ENCODE measurements around the gene UPK2.
A peak's percentile ranks its signal among the peaks of the same experiment; 100 is the strongest.

UPK2 gene

DNA sequence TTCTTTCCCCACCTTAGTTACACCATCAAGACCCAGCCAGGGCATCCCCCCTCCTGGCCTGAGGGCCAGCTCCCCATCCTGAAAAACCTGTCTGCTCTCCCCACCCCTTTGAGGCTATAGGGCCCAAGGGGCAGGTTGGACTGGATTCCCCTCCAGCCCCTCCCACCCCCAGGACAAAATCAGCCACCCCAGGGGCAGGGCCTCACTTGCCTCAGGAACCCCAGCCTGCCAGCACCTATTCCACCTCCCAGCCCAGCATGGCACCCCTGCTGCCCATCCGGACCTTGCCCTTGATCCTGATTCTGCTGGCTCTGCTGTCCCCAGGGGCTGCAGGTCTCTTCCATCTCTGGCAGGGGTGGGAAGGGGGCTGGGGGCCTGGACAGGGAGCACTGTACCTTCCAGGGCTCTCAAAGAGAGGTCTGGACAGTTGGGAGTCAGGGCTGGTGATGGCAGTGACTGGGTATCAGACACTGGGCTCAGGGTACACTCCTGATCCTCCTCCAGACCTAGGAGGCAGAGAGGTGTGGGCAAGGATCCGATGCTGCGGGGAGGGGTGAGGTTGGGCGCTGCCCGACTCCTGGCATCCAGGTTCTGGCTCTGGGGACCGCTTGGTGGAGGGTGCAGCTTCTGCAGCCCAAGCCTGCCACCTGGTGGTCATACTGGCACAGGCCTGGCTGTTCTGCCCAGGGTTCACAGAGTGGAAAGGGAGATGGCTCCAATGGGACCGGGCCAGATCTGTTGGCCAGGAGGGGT, at the start of gene UPK2:
Gene UPK2, plus strand, starts transcription at position 205 of the 753 bp plus-strand sequence. Its CDS starts 53 bp downstream, at position 258.
- DNase-seq: peak; percentile 87 to 91

DNA sequence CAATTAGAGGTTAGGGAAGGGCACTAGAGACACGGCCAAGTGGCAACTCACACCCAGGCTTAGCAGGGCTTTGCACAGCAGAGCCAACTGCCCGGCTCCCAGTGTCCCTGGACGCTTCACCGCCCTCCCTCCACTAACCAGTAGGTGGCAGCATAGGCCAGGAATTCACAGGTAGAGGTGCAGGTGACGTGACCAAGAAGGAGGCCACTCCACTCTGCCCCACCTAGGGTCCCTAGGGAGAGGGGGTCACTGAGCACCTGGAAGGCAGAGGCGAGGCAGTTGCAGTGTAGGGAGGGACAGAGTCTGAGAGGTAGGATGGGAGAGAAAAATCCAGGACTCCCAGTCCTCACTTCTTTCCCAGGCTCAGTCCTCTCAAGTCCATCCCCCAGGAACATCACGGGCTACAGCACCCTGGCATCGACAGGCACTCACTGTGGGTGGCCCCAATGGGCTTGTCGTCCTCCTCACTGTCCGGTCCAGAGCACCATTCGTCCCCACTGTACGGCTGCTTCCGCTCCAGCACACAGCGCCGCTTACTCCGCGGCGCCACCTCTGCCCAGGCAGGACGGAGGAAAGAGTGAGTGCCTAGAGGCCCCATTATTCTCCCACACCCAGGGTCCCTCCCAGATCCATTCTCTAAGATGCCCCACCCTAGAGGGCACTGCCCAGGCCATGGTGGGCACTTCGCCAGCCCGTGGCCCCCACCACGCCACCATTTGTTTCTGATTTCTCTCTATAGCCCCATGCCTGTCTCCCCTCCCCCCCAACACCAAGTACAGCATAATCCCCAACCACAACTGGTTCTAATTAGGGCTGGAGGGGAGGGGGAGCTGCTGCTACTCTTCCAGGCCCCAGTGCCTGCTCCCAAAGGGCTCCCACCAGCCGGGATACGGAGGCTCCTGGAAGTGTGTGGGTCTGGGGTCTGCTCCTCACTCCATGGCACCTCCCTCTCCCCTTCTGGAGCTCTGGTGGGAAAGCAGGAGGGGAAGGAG, 48.8 kb upstream of the UPK2 start:
- DNase-seq: peak; percentile 83 to 86

DNA sequence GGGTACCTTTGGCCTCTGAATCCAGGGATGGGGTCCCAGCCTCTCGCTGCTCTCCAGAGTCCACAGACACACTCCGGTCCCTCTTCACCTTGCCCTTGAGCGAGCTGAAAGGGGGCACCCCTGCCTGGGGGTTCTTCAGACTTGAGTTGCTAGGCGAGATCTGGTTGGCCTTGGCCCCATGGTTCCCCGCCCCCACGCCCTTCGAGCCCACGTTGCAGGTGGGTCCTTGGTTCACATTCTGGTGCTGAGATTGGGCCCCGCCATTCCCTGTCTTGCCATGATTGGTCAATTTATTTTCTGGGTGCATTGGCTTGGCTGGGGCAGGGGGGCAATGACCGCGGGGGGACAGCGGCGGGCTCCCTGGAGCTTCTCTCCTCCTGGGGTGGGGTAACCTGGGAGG, 47.8 kb upstream of the UPK2 start:
- DNase-seq: no peak

DNA sequence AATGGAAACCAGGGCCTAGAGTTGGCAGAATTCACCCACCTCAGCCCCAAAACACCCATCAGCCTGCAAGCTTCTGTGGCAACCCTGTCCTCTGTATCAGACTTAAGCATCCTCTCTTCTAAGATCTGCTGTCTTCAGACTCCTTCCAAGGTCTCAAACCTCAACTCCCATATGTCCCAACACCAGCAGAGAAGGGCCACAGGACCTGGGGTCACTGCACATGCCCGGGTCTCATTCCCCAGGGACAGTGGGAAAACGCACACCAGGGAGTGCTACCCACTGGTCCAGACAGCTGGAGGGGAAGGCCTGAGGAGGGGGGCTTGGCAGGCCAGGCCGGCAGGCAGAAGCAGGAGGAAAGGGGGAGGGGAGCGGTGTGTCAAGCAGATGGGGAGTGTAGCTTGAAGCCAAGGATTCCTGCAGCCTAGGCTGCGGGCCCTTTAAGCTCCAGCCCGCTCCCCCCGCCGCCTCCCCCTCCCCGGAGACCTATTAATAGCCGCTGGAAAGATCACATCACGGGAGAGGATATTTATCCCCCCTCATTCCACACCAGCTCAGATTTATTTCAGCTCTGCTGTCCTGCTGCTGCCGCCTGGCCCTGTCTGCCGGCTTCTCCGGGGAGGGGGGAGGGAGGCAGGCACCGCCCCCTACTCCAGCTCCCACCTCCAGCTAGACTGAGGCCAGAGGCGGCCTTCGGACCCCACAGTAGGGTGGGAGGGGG, 47.0 kb upstream of the UPK2 start:
- no peak for DNase-seq

DNA sequence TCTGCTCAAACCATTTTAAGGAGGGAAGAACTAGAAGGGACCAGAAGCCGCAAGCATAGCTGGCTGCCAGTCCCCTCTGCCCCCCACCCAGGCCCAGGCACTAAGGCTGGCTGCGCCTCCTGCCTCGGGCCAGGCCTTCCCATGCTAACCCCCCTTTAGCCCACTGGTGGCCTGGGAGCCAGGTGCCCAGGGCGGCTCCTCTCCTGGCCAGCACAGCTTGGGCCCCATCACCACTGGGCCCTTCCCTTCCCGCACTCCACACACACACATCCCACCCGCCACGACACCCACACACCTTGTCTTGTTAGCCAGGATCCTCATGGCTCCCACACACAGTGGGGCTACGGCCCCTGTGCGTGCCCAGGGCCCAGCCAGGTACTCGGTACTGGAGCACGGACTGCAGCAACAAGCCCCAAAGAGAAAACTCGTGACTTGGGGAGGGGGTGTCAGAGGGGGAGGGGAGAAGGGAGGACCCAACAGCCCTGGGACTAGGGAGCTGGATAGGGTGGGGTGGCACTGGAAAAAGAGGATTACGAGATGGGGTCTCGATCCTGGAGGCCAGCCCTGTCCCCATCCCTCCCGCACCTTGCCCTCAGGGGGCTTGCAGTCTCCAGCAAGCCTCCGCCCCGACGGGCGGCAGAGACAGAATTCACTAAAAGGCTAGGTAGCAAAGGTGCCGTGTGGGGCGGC, 46.3 kb upstream of the UPK2 start:
- DNase-seq: no peak

DNA sequence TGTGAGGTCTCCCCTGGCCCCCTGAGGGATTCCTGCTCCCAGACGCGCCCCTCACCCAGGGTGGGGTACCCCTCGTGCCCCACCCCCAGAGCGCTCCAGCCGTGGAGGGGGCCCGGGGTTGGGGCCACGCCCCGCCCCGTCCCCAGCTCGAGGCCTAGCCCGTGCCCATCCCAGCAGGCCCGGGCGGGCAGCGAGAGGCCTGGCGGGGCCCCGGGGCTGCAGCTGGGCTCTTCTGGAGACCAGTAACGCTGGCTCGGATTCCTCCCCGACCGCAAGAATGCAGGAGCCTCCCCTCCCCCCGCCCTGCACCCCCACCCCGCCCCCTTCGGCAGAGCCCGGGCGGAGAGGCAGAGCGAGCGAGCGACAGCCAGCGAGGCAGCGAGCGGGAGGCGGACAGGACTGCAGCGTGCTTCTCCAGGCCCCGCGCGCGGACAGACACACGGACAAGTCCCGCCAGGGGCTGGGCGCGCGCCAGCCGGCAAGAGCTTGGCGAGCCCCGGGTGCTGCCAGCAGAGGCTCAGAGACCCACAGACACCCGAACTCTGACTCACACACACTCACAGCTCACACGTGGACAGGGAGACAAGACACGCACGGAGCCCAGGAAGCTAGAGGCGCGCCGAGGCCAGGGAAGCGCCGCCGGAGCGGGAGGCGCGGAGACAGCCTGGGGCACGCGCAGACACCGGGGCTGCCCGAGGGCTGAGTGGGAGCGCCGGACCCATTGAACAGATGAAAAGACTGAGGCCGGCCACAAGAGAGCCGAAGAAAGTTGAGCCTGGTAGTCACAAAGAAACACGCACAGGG, 45.6 kb upstream of the UPK2 start:
- peak; percentile 56 to 59 for DNase-seq

DNA sequence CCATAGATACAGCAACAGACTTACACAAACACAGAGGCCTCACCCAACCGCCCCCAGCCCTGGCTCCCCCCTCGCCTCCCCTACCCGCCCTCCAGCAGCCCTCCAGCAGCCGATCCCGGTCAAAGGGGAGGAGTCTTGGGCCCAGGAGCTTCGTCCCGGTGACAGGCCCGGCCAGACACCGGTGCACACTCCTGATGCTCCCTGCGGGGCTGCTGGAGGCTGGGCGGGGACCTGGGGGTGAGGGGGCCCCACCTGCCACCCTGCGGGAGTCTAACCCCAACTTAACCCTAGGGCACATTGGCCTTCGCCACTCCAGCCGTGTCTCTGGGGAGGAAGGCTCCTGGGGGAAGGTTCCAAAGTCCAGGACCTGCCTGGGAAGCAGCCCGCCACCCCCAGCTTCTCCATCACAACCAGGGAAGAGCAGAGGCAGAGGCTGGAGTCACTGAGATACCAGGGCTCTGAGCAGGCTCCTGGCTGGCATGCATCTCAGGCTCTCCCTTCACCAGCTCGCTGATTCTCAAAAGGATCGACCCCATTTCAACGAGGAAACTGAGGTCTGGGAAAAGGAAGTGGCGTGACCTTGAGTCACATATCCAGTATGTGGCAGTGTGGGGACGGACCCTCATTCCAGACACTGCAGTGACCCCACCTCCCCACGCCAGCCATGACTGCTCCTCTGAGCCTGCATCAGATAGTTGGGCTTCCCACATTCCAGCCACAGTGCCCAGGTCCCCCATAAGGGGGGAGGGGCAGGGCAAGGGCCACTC, 44.8 kb upstream of the UPK2 start:
- DNase-seq: no peak

DNA sequence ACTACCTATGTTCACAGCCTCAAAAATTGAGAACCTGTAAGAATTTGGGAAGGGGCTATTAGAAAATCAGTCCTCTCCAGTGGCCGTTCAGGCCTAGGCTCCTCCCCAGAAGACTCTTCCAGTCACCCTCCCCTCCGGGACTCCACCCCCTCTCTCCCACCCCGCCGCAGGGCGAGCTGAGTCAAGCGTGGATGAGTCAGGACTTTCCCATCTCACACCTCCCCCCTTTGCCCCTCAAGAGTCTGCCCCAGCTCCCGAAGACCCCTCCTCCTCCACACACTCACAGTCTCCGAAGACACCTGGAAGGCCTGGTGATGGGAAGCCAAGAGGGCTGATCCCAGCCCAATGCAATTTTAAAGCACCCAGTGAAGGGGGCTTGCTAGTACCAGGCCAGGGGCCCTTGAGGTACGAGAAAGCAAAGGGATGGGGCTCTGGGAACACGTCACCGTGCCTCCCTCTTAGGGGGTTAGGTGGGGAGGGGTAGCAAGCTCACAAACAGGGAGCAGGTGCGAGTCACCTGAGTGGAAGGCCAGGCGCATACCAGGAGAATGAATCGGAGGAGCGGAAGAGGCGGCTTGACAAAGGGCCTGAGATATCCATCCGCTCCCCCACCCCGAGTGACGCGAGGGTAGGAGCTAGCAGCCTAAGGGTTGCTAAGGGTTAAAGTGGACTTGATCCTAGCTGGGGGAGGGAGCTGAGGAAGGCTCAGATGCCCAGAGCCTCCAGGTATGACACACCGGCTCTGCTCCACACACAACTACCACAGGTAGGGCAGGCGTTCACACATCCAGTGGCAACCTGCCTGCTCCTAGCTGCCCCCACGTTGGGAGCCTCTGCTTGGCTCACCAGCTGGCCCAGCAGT, 44.0 kb upstream of the UPK2 start:
- peak; percentile 82 to 83 for DNase-seq

DNA sequence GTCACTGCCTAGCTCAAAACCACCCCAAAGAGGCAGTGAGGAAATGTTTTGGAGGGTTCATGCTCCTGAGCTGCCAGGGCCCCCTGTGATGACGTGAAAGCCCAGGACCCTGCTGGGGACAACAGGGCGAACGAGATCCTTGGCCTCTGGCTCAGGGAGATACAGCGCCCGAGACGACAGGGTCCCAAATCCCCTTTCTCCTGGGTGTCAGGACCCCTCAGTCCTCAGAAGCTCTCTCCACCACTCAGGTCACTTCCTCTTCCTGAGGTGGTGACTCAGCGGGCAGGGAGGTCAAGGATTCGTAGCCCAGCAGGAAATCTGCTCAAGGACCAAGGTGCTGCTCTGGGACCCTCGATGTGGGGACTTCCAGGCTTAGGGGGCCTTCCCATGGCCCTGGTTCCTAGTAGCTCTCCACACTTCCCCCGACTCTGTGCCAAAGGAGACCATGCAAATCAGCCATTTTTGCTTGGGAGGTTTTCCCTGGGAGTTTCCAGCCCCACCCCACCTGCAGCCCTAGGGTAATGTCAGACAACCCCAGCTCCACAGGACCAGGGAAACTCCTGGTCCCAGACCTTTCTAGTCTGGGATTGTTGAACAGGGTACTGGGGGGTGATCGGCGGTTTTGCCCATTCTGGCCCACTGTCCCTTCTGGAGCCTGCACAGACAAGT, 43.2 kb upstream of the UPK2 start:
- no peak for DNase-seq

DNA sequence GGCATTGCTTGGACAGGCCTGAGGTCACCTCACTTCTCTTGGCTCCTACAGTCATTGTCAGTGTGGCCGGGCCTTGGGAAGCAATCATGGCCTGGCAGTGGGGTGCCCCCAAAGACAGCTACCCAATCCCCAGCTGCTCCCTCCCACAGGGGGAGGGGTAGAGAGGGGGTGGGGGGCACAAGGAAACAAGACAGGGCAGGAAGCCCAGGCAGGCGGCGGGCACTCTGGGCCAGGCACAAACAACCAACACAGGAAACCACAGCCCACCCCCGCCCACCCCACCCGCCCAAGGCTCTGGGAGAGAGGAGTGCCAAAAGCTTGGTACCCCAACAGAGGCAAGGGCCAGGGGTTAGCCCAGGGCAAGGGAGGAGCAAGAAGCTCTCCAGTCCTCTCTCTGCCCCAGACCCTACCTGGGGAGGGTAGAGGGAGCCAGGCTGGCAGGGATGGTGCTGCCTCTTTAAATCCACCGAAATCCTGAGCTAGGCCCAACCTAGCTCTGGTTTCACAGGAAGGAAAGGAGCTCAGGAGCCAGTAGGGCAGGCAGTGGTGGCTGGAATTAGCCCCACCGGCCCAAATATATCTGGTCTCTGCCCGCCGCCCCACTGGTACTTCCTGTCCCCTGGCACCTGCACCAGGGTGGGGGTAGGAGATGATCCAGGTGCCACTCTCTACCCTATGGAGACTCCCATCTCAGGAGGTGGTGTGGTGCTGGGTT, 42.5 kb upstream of the UPK2 start:
- DNase-seq: no peak

DNA sequence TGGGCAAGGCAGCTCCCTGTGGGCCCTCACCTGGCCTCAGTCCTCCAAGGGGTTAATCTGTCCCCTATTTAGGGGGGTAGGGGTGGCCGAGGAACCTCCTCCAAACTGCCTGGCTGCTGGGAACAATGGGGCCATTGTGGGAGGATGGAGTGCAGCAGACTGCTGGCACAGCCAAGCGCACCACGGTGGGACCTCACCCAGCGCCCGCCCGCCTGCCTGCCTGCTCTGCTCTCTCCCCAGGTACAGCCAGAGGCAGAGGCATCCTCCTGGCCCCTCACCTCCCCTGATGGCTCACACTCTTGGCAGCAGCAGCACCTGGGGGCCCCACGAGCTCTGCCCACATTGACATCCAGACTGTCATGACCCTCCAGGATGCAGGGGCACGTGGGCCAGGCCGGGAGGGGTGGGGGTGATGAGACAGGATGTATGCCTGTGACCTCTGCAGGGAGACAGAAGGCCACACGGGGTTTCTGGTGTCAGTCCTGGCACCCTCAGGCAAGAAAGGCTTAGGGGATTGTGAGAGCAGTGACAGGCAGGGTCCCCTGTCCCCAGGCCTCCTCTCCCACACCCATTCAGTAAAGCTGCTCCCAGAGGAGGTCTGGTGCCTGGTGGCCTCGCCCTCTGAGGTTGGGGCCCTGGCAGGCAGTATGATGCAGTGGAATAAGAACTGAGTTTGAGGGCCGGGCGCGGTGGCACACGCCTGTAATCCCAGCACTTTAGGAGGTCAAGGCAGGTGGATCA, 41.8 kb upstream of the UPK2 start:
- peak in 1 of 2 experiments; percentile 52 for DNase-seq

DNA sequence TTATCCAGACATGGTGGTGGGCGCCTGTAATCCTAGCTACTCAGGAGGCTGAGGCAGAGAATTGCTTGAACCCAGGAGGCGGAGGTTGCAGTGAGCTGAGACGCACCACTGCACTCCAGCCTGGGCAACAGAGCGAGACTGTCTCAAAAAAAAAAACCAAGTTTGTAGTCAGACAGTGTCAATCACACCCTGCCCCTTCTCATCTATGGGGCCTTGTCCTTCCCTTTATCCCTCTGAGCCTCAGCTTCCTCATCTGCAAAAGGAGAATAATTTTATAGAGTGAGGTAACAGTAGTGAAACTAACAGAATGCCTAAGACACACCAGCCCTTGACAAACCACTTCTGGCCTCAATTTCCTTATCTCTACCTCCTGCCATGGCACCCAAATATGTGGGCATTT, 41.1 kb upstream of the UPK2 start:
- DNase-seq: no peak

DNA sequence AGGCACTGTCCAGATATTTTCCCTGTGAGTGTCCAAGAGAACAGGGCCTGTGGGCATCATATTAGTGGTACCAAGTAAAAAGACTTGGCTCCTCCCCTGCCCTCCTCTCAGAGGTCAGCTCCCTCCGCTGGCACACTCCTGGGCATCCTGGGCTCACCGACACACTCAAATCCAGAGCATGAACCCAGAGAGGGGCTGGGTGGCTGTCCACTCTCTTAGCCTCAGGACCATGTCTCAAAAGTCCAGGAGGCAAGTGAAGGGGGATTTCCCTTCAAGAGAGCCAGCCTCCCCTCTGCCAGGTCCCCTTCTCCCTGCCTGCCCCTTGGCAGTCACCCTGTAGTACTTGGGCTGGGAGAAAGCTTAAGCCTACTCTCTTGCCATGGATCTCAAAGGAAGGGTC, 40.7 kb upstream of the UPK2 start:
- DNase-seq: no peak

DNA sequence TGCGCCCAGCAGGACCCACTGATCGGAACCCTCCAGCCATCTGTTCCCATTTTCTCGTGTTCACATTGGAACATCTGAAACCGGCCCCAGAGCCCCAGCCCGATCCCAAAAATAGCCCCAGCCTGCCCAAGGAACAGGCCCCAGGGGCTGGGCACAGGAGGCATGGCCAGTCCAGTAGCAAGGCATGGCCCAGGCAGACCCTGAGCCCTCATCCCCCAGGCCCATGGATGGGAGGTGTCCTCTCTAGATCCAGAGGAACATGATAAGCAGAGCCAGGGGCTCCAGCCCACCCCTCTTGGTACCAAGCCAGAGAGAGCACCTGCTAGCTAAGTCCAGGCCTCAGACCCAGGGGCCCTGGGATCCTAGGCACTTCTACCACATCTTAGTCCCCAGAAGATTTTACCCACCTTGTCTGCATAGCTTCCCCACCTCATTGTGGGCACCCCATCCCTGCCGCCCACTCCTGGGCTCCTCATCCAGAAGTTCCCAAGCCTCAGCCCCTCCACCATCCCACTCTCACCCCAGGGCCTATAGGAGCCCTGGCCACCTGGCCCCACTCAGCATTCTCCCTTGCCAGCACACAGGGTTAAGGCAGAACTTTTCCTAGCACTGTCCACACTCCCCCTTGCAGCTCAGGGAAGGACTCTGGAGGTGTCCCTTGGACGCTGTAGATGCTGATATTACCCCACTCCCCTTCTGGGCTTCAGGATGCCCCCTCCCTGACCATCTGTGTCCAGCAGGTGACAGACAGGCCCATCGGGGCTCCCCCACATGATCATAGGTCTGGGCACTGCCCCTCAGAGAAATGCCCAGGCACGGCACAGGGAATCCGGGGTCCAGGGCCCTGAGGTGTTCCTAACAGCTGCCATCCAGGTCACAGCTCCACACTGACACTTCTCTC, 39.9 kb upstream of the UPK2 start:
- no peak for DNase-seq

DNA sequence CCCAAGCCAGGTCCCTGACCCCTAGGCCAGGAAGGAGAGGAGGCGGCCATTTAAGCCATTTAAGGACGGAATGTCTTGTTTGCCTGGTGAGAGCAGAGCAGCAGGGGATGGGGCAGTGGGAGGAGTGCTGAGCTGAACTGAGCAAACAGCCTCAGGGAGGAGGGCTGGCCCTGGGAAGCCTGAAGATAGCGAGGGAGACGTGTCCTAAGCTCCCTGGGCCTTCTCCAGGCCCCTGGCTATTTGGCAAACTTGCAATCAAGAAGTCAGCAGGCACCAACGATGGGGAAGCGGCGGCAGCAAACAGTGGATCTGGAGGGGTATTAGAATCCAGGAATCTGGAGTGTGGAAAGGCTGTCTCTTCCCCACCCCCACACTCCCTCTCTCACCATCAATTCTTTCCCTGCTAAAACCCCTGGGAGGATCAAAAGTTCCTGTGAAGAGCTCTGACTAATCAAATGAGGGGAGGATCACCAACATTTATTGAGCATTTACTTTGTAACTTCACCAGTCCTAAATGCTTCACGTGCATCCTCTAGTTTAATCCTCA, 39.2 kb upstream of the UPK2 start:
- no peak for DNase-seq

DNA sequence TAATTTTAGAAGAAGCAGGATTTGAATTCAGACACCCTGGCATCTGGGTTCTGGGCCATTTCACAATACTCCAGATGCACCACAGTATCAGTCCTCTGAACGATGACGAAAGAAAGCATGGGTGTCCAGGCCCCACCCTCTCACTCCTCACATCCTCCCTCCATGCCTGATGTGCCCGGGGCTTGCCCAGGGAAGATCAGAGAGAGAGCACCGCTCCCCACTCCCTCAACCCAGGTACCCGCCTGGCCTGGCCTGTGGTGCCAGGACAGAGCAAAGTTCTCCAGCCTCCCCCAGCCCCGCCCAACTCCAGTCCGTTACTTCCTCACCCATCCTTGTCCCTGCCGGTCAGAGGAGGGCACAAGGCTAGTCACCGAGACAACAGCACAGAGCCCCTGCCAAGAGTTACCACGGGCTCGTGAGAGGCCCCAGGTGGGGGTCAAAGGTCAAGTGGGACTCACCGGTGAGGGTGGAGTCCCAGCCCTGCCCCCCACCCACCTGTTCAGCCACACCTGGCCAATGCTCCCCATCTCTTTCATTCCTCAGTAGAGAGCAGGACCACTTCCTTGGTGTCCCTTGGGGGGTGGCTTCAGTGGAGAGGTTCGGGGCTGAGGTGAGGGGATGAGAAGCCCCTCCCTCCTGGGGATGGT, 38.5 kb upstream of the UPK2 start:
- no peak for DNase-seq

Measured in activated CD4-positive, alpha-beta T cell treated with anti-CD3 and anti-CD28 coated beads, Interleukin-2, amount 50 U/mL, for 4 hours (primary cell).